ENCODE data around the gene CACNG5.

DNA sequence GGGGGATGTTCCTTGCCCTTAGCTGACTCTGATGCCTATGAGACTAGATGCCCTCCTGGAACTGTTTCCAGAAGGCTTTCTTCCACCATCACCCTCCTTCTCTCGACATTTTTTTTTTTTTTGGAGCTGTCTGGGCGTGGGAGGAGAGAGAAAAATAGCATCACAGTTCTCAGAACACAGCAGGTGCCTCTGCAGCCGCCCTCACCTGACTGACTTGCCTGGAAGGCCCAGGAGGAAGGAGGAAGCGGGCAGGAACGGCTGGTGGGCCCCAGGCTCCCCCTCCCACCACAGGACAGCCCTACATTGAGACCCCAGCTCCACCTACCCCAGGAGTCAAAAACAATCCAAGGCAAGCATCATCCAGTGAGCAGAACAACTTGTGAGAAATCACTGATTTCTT lies 20.3 kb upstream of the CACNG5 start:
- TF ChIP-seq, protein P1, sequence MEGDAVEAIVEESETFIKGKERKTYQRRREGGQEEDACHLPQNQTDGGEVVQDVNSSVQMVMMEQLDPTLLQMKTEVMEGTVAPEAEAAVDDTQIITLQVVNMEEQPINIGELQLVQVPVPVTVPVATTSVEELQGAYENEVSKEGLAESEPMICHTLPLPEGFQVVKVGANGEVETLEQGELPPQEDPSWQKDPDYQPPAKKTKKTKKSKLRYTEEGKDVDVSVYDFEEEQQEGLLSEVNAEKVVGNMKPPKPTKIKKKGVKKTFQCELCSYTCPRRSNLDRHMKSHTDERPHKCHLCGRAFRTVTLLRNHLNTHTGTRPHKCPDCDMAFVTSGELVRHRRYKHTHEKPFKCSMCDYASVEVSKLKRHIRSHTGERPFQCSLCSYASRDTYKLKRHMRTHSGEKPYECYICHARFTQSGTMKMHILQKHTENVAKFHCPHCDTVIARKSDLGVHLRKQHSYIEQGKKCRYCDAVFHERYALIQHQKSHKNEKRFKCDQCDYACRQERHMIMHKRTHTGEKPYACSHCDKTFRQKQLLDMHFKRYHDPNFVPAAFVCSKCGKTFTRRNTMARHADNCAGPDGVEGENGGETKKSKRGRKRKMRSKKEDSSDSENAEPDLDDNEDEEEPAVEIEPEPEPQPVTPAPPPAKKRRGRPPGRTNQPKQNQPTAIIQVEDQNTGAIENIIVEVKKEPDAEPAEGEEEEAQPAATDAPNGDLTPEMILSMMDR (IDR thresholded peaks at IDR 0.05): no peak
- TF ChIP-seq POLR2A (IDR thresholded peaks at IDR 0.05): no peak
